ENCODE results near the gene SCYL1. TPM values are rescaled to one million over a fixed set of nuclear protein-coding genes. Genes with fewer than 3 reads are reported as not detected.

SCYL1 gene
- total and polyA plus RNA-seq, 3 donors from 2014 or later = 127 to 160 (median 131) TPM

DNA sequence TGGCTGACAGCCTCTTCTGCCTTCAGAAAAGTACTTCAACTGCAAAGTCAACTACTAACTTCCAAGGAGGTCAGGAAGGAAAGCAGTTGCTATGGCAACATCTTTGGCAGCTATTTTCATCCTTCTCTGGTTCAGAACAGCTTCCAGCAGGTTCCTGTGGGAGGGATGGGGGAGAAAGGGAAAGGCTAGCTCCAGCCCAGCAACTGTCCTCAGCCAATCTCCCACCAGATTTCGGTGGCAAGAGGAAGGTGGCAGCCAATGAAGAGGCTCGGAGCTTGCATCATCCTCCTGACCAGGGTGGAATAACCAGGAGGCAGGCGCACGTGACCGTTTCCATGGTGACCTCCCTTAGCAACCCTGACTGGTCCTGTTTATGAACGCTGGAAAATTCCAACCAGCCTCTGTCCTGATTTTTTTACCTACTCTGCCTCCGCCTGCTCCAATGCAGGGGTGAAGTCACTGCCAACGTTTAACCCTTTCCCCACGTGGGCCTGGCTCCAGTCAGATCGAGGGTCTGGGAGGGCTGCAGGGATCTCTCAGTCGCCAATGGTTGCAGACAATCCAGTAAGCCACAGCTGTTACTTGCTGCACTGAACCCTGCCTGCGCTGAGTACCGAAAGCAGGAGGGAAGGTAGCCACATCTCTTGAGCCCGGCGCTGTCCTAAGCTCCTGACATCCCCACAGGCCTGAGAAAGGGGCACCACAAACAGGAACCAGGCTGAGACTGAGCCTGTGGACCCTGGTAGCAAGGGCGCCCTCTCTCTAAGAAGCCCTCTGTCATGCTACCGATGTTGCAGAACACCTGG, 37.2 kb upstream of the SCYL1 start:
- H3K27ac ChIP-seq = peak overlapping the region; percentile 90 to 96
- no peak overlapping the region for H3K4me3 ChIP-seq
- TF ChIP-seq, protein P1, sequence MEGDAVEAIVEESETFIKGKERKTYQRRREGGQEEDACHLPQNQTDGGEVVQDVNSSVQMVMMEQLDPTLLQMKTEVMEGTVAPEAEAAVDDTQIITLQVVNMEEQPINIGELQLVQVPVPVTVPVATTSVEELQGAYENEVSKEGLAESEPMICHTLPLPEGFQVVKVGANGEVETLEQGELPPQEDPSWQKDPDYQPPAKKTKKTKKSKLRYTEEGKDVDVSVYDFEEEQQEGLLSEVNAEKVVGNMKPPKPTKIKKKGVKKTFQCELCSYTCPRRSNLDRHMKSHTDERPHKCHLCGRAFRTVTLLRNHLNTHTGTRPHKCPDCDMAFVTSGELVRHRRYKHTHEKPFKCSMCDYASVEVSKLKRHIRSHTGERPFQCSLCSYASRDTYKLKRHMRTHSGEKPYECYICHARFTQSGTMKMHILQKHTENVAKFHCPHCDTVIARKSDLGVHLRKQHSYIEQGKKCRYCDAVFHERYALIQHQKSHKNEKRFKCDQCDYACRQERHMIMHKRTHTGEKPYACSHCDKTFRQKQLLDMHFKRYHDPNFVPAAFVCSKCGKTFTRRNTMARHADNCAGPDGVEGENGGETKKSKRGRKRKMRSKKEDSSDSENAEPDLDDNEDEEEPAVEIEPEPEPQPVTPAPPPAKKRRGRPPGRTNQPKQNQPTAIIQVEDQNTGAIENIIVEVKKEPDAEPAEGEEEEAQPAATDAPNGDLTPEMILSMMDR (IDR thresholded peaks at IDR 0.05) = no peak
- no peak for TF ChIP-seq POLR2A (IDR thresholded peaks at IDR 0.05)
- no peaks in the 10 kb centered on the region for H3K36me3 ChIP-seq (ENCODE audit: low read depth, missing control alignments)
- peaks cover 59% of the 10 kb centered on the region for H3K4me1 ChIP-seq
- H3K27me3 ChIP-seq = no peaks in the 10 kb centered on the region
- no peaks in the 10 kb centered on the region for H3K9me3 ChIP-seq
- WGBS, 2 donors = 15 to 23% methylated on average over 9 to 15 of the region's 17 CpGs
- intact Hi-C loops (cut with DNase I; ENCODE audit: low total_unique reads) = no loop called here
- peak; percentile 99 for DNase-seq

DNA sequence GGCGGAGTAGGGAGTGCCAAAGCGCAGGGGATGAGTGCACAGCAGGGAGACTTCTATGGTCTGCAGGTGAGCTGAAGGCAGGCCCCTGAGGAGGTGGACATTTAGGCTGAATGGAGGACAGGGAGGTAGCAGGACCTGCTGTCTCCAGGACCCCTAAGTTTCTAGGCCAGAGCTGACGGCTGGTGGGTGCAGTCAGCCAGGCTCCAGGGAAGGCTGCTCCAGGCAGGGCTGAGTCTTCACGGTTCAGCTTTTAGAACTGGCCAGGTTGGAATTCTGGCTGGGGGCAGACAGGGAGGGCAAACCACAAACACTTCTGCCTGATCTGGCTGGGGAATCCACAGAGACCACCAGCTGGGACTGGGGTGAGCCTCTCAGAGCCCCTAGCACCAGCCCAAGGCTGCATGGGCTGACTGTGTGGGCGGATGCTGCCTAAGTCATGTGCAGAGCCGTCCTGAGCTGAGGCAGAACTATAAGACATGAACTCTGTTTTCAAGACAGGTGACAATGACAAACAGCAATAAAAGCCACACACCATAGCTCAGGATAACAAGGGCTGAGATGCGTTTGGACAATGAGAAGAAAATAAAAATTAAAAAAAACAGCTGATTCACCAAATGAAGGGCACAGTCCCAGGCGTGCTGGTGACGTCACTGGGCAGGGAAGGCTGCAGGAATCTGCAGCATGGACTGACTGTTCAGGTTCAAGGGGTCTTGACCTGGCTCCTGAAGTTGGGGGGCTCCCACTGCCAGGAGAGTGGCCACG, 36.4 kb upstream of the SCYL1 start:
- 43 to 46% methylated on average over 9 to 10 of the region's 10 CpGs for WGBS, 2 donors
- no peaks in the 10 kb centered on the region for H3K36me3 ChIP-seq (ENCODE audit: low read depth, missing control alignments)
- peak overlapping the region; percentile 90 to 96 for H3K27ac ChIP-seq
- no peaks in the 10 kb centered on the region for H3K27me3 ChIP-seq
- H3K4me3 ChIP-seq = no peak overlapping the region
- TF ChIP-seq, protein P1 (IDR thresholded peaks at IDR 0.05) = no peak
- no peak for TF ChIP-seq POLR2A (IDR thresholded peaks at IDR 0.05)
- H3K4me1 ChIP-seq = peaks cover 67% of the 10 kb centered on the region
- no peak for DNase-seq
- no peaks in the 10 kb centered on the region for H3K9me3 ChIP-seq
- intact Hi-C loops (cut with DNase I; ENCODE audit: low total_unique reads) = no loop called here

DNA sequence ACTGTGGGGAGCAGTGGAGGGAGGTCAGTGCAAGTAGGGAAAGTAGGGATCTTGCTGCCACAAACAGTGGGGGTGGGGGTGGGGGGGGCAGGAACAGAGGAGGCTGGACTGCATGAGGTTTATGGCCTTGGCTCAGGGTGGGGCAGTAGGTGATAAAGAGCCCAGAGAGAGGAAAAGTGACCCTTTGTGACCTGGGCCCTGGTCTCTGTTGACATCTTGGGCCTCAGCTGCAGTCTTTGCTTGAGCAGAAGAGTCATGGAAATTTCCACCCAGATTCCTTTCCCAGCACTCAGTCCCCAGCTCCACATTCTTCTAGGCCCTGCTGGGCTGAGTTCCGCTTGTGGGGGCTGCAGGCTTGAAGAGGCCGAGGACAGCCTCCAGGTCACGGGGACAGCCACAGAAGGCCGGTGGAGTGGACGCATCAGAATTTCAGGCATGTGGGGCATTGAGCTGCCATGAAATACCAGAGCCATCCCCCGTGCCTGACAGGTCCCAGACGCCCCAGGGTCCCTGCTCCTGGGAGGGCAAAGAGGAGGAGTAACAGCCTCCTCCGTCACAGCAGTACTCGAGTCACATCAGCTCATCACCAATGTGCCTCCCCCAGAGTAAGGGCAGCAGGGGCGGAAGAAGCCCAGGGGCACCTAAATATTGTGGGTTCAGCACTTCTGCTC, 35.7 kb upstream of the SCYL1 start:
- Histone ChIP-seq H3K4me3 (no peak overlapping the region), H3K27me3 (no peaks in the 10 kb centered on the region), H3K9me3 (no peaks in the 10 kb centered on the region), H3K4me1 (peaks cover 74% of the 10 kb centered on the region), H3K27ac (peak overlapping the region; percentile 90 to 96), H3K36me3 (ENCODE audit: low read depth, missing control alignments) (no peaks in the 10 kb centered on the region)
- peak; percentile 66 for DNase-seq
- TF ChIP-seq POLR2A (IDR thresholded peaks at IDR 0.05) = no peak
- TF ChIP-seq, protein P1 (IDR thresholded peaks at IDR 0.05) = no peak
- intact Hi-C loops (cut with DNase I; ENCODE audit: low total_unique reads) = no loop called here
- WGBS, 2 donors = 25 to 38% methylated on average over 3 to 10 of the region's 10 CpGs

DNA sequence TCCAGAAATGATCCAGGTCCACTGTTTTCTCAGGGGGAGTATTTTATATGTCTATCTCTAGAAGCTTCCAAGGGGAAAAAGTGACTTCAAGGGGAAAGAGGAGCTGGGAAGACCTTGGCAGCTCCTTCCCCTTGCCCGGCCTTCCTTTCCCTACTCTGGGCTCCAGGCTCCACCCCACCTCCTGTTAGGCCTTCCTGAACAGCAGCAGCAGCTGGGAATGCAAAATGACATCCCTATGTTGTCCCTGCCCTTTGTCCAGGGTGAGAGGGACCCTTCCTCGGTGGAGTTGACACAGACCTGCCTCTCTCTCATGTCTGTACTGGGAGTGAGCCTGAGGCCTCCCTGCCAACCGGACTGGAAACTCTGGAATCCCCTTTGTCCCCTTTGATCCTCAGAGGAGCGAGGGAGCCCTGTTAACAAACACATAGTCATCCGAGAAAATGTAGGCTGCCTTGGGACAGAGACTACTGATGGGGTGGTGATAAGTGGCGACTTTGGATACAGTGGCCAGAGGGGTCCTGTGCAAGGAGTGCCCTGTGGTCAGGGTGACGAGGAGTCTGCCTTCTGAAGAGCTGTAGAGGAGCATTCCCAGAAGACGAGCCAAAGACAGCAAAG, 35.1 kb upstream of the SCYL1 start:
- H3K9me3 ChIP-seq = no peaks in the 10 kb centered on the region
- H3K4me1 ChIP-seq = peaks cover 81% of the 10 kb centered on the region
- no peak for DNase-seq
- H3K27me3 ChIP-seq = no peaks in the 10 kb centered on the region
- WGBS, 2 donors = 30 to 42% methylated on average over 7 to 8 of the region's 8 CpGs
- H3K27ac ChIP-seq = peak overlapping the region; percentile 90 to 96
- no peak for TF ChIP-seq POLR2A (IDR thresholded peaks at IDR 0.05)
- TF ChIP-seq, protein P1 (IDR thresholded peaks at IDR 0.05) = no peak
- H3K36me3 ChIP-seq (ENCODE audit: low read depth, missing control alignments) = no peaks in the 10 kb centered on the region
- H3K4me3 ChIP-seq = no peak overlapping the region
- intact Hi-C loops (cut with DNase I; ENCODE audit: low total_unique reads) = no loop called here
